ENCODE results near the gene QSOX2.

- TF ChIP-seq, protein P1, sequence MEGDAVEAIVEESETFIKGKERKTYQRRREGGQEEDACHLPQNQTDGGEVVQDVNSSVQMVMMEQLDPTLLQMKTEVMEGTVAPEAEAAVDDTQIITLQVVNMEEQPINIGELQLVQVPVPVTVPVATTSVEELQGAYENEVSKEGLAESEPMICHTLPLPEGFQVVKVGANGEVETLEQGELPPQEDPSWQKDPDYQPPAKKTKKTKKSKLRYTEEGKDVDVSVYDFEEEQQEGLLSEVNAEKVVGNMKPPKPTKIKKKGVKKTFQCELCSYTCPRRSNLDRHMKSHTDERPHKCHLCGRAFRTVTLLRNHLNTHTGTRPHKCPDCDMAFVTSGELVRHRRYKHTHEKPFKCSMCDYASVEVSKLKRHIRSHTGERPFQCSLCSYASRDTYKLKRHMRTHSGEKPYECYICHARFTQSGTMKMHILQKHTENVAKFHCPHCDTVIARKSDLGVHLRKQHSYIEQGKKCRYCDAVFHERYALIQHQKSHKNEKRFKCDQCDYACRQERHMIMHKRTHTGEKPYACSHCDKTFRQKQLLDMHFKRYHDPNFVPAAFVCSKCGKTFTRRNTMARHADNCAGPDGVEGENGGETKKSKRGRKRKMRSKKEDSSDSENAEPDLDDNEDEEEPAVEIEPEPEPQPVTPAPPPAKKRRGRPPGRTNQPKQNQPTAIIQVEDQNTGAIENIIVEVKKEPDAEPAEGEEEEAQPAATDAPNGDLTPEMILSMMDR (IDR thresholded peaks at IDR 0.05): no peak
- no peak for TF ChIP-seq POLR2A (IDR thresholded peaks at IDR 0.05)
These were observed 48.3 kb downstream of the QSOX2 start for GRCh38 chr9:136197084-136197875.

All from right lobe of liver (tissue), 4 donors.